Skeletal muscle satellite cell (primary cell): Measurements from ENCODE around the gene ZSWIM3.

Source experiments
- H3K27me3 ChIP-seq: 2 replicates; pipeline ENCODE4 v1.7.0; 2013; ENCODE audit warnings: low read length; ENCODE audit not compliant: control insufficient read depth, insufficient read depth
- H3K36me3 ChIP-seq: 2 replicates; pipeline ENCODE4 v1.7.0; 2013; ENCODE audit warnings: mild to moderate bottlenecking, control low read depth, low read length; ENCODE audit not compliant: insufficient read depth
- H3K4me1 ChIP-seq: 2 replicates; pipeline ENCODE4 v1.7.0; 2013; ENCODE audit warnings: low read length; ENCODE audit not compliant: control insufficient read depth, insufficient read depth
- H3K4me2 ChIP-seq: 2 replicates; pipeline ENCODE4 v1.7.0; 2013; ENCODE audit warnings: mild to moderate bottlenecking, low read length
- H3K4me3 ChIP-seq: 2 replicates; pipeline ENCODE4 v1.7.0; 2013; ENCODE audit warnings: low read length
- H3K9ac ChIP-seq: 2 replicates; pipeline ENCODE4 v1.7.0; 2013; ENCODE audit warnings: mild to moderate bottlenecking, low read depth, low read length, moderate library complexity
- H3K9me3 ChIP-seq: replicated peaks from 2 replicates; pipeline ENCODE4 v1.7.0; 2013; ENCODE audit warnings: mild to moderate bottlenecking, control low read depth, low read length

Gene ZSWIM3

GRCh38 chr20:45920462-45921336 is 63.3 kb downstream of the ZSWIM3 start:
- H3K9ac ChIP-seq, result no peak overlapping the region
- H3K27me3 ChIP-seq, result no peaks in the 10 kb centered on the region
- peak overlapping the region; percentile 25 for H3K4me2 ChIP-seq
- H3K4me3 ChIP-seq, result no peak overlapping the region
- H3K36me3 ChIP-seq, result no peaks in the 10 kb centered on the region
- H3K4me1 ChIP-seq, result peaks cover 33% of the 10 kb centered on the region
- no peaks in the 10 kb centered on the region for H3K9me3 ChIP-seq

GRCh38 chr20:45921337-45922189 is 64.1 kb downstream of the ZSWIM3 start:
- Histone ChIP-seq H3K4me2 (no peak overlapping the region), H3K36me3 (no peaks in the 10 kb centered on the region), H3K4me3 (no peak overlapping the region), H3K9me3 (no peaks in the 10 kb centered on the region), H3K27me3 (no peaks in the 10 kb centered on the region), H3K9ac (no peak overlapping the region), H3K4me1 (peaks cover 33% of the 10 kb centered on the region)

GRCh38 chr20:45924391-45925261 is 67.2 kb downstream of the ZSWIM3 start:
- Histone ChIP-seq H3K27me3 (no peaks in the 10 kb centered on the region), H3K4me3 (no peak overlapping the region), H3K4me2 (peak overlapping the region; percentile 32), H3K9me3 (no peaks in the 10 kb centered on the region), H3K36me3 (no peaks in the 10 kb centered on the region), H3K4me1 (peaks cover 19% of the 10 kb centered on the region), H3K9ac (peak overlapping the region; percentile 10)

- H3K4me3 ChIP-seq, result no peak overlapping the region
Observed at GRCh38 chr20:45925821-45926506, 68.5 kb downstream of the ZSWIM3 start.

GRCh38 chr20:45926731-45927070 is 69.3 kb downstream of the ZSWIM3 start:
- Histone ChIP-seq H3K4me1 (peaks cover 8% of the 10 kb centered on the region), H3K4me2 (no peak overlapping the region), H3K9ac (no peak overlapping the region), H3K9me3 (no peaks in the 10 kb centered on the region), H3K36me3 (no peaks in the 10 kb centered on the region), H3K27me3 (no peaks in the 10 kb centered on the region), H3K4me3 (no peak overlapping the region)

More at GRCh38 chr20:45925821-45926506, 68.5 kb downstream of the ZSWIM3 start:
- Histone ChIP-seq H3K4me2 (no peak overlapping the region), H3K27me3 (no peaks in the 10 kb centered on the region), H3K9ac (no peak overlapping the region), H3K9me3 (no peaks in the 10 kb centered on the region), H3K4me1 (peaks cover 8% of the 10 kb centered on the region), H3K36me3 (no peaks in the 10 kb centered on the region)

GRCh38 chr20:45927071-45927878 is 69.9 kb downstream of the ZSWIM3 start:
- Histone ChIP-seq H3K36me3 (no peaks in the 10 kb centered on the region), H3K9ac (no peak overlapping the region), H3K27me3 (no peaks in the 10 kb centered on the region), H3K4me1 (peaks cover 8% of the 10 kb centered on the region), H3K4me2 (no peak overlapping the region), H3K9me3 (no peaks in the 10 kb centered on the region), H3K4me3 (no peak overlapping the region)
